Kasumi-1 (cell line): ENCODE measurements around the gene OSBPL6.
"Not testable (repeated sequence)": the region's sequence is repeated elsewhere in the genome, so short reads cannot be mapped to it uniquely, and the experiment has no call there.

Experiments
- DNase-seq, 2 experiments: peaks; one replicate each; lab custom pipeline; 2025; lab: John Stamatoyannopoulos, UW

OSBPL6 gene

DNA sequence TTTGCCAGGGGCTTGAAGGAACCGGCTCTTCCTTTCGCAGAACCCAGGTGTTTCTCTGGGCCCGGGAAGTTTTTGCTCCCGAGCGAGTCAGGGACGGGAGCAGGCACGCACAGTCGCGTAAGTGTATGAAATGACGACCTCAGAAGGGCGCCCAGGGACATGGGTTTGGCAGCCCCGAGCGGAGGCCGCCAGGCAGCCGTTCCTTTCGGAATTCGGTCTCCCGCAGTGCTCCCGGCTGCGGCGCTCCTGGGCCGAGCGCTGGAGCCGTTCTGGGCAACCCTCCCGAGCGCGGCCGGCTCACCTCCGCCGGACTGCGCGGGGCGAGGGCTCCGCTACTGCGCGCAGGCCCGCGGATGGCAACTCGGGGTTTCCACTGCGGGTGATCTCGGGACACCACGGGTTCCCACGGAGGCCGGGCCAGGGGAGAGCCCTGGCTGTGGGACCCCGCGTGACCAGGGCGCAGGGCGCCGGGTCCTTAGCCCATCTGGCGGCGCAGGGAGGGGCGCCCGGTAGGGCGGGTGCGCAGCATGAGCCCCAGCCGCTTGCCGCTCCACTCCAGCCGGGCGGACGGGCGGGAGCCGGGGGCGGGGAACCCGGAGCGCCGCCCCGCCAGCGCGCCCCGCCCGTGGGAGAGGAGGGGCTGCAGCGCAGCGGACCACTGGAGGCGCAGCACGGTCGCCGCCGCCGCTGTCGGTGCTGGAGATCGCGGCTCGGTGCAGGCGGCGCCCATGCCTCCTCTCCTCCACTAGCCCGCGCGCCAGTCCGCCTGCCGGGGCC lies at the start of gene OSBPL6:
OSBPL6 (plus strand) TSS at position 690 of the 777 bp plus-strand sequence. CDS start 111,673 bp downstream, outside the sequence.
- DNase-seq, result peak; percentile 63 to 64

DNA sequence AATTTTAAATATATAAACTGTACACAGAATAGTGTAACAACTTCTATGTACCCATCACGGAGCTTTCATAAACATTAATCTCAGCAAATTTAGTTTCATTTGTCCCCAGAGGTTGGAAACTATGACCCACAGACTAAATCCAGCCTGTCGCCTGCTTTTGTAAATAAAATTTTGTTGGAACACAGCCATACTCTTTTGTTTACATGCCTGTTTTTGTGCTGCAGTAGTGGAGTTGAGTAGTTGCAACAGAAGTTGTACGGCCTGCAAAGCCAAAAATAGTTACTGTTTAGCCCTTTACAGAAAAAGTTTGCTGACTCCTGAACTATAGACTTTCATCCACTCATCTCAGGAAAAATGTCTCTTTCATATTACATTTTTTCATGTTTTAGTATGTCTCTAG lies 42.3 kb upstream of the OSBPL6 start:
- DNase-seq, result no peak

DNA sequence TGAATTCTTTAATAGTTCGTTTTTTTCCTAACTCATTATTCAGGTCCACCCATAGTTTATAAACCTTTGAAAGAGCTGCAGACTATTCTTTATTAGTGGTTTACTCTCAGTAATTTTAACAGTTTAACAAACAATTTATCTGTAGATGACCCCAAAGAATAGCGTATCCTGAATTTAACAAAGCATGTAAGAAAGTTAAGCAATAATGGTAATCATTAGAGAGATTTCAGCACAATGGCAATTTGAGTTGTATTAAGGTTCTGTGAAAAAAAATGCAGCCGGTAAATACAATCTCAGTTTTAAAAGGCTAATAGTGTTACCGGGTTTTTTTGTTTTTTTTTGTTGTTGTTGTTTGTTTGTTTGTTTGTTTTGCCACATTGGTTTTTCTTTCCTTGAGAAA lies 41.8 kb upstream of the OSBPL6 start:
- no peak for DNase-seq

DNA sequence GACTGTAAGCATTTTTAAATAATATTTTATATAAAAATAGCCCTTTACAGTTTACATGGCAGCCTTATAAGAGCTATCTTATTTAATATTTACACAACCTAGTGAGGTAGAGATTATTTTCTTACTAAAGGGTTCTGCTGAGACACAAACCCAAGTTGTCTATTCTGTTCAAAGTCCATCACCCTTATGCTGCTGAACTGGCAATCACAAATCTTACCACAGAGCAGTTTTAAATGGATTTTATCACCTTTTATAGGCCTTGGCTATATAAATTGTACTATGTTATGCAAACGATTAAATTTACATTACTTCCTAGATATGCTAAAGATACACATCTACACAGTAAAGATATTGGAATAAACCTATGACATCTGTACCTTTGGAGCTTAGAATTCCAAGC lies 41.3 kb upstream of the OSBPL6 start:
- no peak for DNase-seq

DNA sequence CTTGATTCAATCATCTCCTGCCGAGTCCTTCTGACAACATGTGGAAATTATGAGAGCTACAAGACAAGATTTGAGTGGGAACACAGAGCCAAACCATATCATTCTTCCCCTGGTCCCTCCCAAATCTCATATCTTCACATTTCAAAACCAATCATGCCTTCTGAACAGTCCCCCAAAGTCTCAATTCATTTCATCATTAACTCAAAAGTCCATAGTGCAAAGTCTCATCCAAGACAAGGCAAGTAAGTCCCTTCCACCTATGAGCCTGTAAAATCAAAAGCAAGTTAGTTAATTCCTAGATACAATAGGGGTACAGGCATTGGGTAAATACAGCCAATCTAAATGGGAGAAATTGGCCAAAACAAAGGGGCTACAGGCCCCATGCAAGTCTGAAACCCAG lies 40.4 kb upstream of the OSBPL6 start:
- not testable (repeated sequence) for DNase-seq

DNA sequence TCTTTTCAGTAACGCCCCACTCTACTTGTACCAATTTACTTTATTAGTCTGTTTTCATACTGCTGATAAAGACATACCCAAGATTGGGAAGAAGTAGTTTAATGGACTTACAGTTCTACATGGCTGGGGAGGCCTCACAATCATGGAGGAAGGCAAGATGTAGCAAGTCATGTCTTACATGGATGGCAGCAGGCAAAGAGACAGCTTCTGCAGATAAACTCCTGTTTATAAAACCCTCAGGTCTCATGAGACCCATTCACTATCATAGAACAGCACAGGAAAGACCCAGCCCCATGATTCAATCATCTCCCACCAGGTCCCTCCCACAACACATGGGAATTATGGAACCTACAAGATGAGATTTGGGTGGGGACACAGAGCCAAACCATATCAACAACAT lies 38.8 kb upstream of the OSBPL6 start:
- DNase-seq, result no peak

DNA sequence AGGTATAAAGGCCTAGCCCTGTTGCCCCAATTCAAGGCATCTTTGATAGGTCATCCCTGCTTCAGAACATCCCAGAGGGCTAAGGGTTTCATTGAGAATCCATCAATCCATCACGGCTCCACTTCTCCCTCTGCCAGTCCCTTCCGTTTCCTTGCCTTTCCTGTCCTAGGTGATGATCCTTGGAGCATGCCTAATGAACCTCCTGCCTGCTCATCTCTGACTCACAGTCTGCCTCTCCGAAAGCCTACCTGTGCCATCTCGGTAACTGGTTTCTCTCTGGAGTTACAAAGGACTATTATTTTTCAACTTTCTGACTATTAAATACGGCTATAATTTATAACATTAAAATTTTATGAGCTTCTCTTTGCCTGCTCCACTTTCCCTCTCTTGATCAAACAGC lies 36.7 kb upstream of the OSBPL6 start:
- no peak for DNase-seq

DNA sequence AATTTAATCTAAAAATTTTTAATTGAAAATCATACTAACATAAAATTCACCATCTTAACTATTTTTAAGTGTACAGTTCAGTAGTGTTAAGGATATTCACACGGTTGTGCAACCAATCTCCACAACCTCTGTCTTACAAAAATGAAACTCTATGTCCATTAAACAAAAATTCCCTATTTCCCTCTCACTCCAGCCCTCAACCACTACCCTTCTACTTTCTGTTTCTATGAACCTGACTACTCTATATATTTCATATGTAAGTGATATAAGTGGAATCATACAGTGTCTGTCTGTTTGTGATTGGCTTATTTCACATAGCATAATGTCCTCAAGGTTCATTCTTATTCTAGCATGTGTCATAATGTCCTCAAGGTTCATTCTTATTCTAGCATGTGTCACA lies 34.3 kb upstream of the OSBPL6 start:
- DNase-seq, result no peak

DNA sequence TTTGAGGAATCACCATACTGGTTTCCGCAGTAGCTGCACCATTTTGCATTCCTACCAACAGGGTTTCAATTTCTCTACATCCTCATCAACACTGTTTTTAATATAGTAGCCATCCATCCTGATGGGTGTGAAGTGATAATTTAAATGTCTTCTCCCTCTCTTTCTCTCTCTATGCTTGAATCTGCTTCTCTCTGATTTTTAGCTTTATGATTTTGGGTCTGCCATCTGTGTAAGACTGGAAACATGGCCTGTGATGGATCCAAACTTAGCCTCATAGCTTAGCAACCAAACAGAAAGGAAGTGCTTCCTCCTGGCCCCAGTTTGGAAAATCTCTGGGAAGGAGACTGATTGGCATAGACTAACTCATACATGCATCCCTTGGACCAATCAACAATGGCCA lies 33.7 kb upstream of the OSBPL6 start:
- no peak for DNase-seq

DNA sequence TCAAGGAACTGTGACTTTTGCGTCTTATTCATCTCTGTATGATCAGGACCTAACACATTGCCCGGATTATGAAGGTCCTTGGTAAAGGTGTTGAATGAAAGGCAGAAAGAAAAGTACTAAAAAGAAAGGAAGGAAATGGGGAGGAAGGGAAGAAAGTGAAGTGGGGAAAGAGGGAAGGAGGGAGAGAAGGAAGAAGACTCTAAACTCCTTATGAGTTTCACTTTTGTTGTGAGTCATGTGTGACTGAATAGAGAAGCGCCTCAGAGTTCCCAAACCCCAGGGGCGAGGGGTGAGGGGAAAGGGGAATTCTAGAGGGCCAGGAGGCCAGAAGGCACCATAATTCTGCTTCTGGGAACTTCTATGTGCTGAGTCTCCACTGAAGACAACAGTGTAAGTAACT lies 30.9 kb upstream of the OSBPL6 start:
- DNase-seq, result no peak

DNA sequence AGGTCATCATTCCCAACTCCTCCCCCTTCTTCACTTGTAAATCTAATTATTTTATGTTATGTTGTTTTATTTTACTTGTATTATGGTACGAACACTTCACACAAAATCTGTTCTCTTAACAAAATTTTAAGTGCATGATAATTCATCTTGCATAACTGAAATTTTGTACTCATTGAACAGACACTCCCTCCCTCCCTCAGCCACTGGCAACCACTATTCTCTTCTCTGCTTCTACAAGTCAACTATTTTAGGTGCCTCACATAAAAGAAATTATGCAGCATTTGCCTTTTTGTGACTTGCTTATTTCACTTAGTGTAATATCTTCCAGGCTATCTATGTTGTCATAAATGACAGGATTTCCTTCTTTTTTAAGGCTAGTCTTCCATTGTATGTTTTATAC lies 30.4 kb upstream of the OSBPL6 start:
- DNase-seq, result no peak

DNA sequence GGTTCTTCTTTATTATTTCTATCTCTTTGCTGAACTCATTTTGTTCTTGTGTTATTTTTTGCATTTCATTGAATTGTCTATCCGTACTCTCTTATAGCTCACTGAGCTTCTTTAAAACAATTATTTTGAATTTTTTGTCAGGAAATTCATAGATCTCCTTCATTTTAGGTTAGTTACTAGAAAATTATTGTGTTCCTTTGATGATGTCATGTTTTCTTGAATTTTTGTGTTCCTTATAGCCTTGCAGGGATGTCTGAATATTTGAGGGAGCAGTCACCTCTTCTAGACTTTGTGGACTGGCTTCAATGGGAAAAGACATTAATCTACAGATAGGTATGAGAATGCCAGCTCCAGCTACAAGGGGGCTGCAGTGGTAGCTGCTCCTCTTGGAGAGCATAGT lies 20.7 kb upstream of the OSBPL6 start:
- DNase-seq, result no peak

DNA sequence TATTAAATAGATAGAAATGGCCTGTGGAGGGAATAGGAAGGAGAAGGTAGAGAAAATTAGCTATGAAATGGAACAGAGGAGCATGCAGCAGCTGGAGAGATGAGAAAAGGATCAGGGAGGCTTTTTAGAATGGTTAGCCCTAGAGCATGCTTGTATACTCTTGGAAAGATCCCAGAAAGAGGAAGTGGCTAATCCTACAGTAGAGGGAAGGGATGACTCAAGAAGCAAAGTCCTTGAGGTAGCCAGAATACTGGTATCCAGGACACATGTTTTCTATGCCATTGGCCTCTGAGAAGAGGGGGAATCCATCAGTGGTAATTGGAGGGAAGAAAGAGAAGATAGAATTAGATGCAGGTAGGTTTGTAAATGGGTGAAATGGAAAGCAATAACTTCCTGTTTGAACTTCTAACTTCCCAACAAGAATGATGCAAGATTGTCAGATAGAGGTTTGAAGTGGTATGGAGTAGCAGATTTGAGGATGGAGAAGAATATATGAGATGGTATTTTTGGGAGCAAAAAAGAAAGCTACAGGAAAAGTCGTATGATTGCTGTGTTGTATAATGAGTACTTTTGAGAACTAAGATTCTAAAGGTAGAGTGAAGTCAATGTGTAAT lies 17.1 kb upstream of the OSBPL6 start:
- peak; percentile 78 to 82 for DNase-seq

DNA sequence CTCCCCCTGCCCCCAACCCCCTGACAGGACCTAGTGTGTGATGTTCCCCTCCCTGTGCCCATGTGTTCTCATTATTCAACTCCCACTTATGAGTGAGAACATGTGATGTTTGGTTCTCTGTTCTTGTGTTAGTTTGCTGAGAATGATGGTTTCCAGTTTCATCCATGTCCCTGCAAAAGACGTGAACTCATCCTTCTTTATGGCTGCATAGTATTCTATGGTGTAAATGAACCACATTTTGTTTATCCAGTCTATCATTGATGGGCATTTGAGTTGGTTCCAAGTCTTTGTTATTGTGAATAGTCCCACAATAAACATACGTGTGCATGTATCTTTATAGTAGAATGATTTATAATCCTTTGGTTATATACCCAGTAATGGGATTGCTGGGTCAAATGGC lies 13.7 kb upstream of the OSBPL6 start:
- DNase-seq, result not testable (repeated sequence)

DNA sequence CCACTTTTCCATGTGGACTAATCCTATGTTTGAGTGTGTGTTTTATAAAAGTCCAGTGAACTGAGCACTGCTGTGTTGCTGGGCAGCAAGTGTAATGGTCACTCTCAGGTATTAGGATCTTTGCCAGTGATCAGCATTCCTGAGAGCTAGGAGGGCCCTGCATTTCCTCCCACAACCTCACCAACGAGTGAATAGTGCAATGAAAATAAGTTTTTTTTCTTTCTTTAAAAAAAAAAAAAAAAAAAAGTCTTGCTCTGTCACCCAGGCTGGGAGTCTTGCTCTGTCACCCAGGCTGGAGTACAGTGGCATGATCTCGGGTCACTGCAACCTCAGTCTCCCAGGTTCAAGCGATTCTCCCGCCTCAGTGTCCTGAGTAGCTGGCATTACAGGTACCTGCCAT lies 6.5 kb upstream of the OSBPL6 start:
- no peak for DNase-seq

DNA sequence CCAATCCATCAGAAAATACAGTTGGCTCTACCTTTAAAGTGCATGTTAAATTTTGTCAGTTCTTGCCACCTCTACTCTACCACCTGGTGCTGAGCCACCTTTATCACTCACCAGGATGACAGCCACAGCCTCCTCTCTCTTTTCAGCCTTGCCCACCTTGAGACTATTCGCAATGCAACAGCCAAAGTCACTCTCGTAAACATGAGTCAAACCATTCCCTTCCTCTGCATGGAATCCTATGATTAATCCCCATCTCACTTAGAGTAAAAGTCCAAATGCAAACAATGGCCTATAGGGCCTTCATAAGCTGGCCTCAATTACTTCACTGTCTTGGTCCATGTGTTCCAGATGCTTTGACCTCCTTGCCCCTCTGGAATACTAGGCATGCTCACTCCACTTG lies 5.8 kb upstream of the OSBPL6 start:
- DNase-seq, result no peak

DNA sequence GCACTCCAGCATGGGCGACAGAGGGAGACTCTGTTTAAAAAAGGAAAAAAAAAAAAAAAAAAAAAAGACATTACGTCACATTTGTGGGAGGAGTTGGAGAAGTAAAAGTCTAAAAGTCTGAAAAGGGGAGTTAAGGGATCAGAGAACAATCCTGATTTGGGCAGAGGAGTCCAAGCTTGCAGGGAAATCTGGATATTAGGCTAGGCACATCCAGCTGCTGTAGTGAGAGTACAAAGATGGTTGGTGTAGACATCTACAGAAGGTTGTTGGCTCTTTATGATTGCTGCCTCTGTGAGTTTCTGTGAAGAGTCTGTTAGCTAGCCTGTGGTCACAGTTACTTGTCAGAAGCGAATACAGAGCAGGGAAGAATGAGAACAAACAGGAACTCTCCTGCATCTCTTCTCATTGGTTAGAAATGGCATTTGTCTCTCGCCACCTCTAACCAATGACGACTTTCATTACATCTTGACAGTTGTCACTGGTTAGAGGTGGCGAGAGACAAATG lies 3.3 kb upstream of the OSBPL6 start:
- peak in 1 of 2 experiments; percentile 32 for DNase-seq

DNA sequence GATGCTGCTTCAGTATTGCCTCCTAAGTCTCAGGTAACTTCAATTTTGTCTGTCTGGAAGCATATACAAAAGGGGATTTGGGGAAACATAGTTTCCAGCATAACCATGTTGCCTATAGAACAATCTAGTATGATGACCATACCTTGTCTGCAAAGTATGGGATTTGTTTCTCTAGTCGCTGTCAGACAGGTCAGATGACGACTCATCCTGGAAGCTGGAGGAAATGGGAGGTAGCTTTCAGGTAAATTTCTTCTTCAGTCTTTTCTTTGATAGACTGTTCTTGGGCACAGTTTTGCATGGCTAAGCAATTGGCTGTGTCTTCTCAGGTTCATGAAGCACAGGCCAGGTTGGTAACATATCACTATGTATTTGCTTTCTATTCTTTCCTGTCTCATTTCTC lies 2.8 kb upstream of the OSBPL6 start:
- DNase-seq, result no peak

DNA sequence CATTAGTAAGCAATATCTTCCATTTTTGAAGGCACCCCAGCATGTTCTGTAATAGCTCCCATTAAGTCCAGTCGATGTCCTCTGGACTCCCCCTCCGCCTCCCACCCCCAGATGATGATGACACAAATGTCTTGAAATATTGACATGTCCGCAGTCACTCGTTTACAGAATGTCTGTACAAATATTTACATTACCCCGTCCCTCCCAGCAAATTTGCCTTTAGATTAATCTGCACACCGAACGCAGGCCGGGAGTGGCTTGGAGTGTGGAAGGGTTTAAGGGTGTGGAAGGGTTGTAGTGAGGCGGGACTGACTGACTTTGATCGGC lies 853 bp upstream of the OSBPL6 start:
- no peak for DNase-seq

DNA sequence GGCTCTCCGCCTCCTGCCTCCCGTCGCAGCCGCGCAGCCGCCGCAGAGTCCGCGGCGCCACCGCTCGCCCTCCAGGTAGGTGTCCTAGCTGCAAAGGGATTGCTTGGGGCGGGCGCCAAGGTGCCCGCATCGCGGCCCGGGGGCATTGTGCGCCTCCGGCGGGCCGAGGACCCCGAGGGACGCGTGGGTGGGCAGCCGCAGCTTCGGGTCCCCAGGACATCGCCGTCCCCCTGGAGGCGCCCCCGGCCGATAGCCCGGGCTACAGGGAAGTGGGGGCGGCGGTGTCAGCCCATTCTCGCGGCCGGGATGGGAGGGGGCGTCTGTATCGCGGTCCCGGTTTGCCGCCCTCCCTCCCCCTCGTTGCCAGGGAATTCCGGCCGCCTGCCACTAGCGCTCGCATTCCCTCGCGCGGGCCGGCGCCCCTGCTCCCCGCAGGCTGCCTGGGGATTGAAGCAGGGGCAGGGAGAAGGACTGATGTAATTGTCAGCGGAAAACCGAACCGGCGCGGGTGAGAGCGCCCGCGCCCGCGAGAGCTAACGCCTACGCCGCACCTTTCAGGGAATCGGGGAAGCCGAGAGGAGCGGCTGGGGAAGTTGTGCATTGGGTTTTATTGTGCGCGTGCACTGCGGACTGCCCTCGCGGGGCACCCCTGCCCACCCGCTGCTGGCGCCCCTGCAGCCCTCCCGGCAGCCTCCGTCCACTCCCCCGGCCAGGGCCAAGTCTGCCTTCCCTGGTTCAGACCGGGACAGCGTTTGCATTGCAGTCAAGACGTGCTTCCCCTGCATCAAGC lies 483 bp downstream of the OSBPL6 start:
- no peak for DNase-seq

DNA sequence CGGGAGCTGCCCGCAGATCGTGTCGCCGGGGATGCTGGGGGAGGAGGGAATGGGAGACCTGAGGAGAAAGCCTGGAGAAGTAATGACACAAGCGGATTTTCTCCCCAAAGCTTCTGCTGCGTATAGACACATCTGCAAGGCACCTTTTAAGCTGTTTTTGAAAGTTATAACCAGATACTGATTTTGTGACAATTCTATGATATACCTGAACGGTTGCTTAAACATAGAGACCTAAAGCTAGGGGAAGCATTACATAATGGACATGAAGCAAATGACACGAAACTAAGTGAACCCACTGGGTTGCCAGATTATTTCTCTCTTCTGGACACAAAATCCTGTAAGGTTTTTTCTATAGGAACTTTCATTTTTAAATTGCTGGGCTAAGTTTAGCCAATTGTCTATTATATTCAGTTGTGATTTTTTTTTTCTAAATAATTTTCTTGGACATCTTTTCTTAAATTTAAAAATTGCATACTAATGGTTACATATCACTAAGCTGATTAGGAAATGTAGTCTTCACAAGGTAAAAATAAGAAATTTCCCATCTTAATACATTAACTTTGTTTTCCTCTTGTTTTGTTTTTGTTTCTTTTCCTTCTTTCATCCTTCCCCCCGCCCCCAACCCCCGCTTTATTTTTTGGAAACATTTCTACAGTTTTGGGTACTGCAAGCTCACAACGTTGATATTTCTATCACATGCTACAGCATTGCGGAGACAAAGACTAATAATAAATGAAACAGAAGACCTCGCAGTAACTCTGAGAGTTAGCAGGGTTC lies 1.3 kb downstream of the OSBPL6 start:
- DNase-seq, result peak; percentile 33 to 46

DNA sequence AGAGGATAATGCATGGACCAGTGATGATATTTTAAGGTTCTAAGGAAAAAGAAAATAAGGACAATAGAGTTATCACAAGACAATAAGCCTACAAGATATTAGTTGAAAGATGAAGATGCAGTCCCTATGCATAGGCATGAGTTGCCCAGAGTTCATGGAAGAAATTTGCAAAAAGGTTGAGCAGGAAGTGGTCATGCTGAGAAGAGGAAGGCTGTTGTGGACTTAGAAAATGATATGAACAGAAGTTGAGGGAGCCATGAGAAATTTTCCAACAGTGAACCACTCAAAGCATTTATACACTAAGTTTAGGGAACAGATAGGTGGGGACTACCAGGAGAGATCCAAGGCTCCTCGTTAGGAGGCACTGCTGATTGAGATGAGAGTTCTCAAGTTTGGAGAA lies 3.5 kb downstream of the OSBPL6 start:
- DNase-seq, result no peak
